ENCODE data around the gene SHC3.

DNA sequence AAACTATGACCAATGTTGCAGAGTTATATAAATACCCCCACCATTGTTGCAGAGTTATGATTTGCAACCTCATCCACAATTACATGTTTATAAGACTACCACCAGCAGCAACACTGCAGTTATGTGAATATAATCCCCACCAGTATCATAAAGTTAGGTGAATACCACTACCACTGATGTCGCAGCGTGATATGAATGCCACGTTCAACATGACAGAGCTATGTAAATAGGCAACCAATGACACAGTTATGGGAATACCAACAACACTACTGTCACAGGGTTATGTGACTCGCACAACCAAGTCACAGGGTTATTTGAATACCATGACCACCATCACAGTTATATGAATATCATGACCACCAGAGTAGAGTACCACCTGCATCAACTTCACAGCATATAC is 63.9 kb downstream of the SHC3 start:
- no peak for TF ChIP-seq FOXA1 (IDR thresholded peaks at IDR 0.05)
- no peak for TF ChIP-seq ARNT (IDR thresholded peaks at IDR 0.05)
- TF ChIP-seq FOXM1 (IDR thresholded peaks at IDR 0.05; ENCODE audit: borderline replicate concordance): no peak
- TF ChIP-seq SUZ12 (IDR thresholded peaks at IDR 0.05): no peak
- TF ChIP-seq ZNF384 (IDR thresholded peaks at IDR 0.05): no peak
- no peak for TF ChIP-seq ELF4 (IDR thresholded peaks at IDR 0.05)
